ENCODE results near the gene CYTH1.
"Not testable (repeated sequence)": the region's sequence is repeated elsewhere in the genome, so short reads cannot be mapped to it uniquely, and the experiment has no call there.

The CYTH1 gene

GRCh38 chr17:78761789-78762406 lies 20.2 kb downstream of the CYTH1 start:
- DNase-seq (ENCODE audit: low read depth in 2 of 2): no peak

- DNase-seq (ENCODE audit: low read depth in 2 of 2): no peak
Measured at GRCh38 chr17:78759969-78760352, 22.1 kb downstream of the CYTH1 start.

- DNase-seq (ENCODE audit: low read depth in 2 of 2): peak in 1 of 2 donors; percentile 54
Measured at GRCh38 chr17:78759203-78759968, 22.7 kb downstream of the CYTH1 start.

- DNase-seq (ENCODE audit: low read depth in 2 of 2): no peak
Measured at GRCh38 chr17:78753316-78754250, 28.5 kb downstream of the CYTH1 start.

- no peak for DNase-seq (ENCODE audit: low read depth in 2 of 2)
Measured at GRCh38 chr17:78751447-78752161, 30.5 kb downstream of the CYTH1 start.

- DNase-seq (ENCODE audit: low read depth in 2 of 2): not testable (repeated sequence)
Measured at GRCh38 chr17:78751000-78751399, 31.1 kb downstream of the CYTH1 start.

GRCh38 chr17:78748730-78749317 lies 33.2 kb downstream of the CYTH1 start:
- DNase-seq (ENCODE audit: low read depth in 2 of 2): peak; percentile 55 to 60

- DNase-seq (ENCODE audit: low read depth in 2 of 2): no peak
Measured at GRCh38 chr17:78748048-78748729, 33.9 kb downstream of the CYTH1 start.

GRCh38 chr17:78747488-78747887 lies 34.6 kb downstream of the CYTH1 start:
- no peak for DNase-seq (ENCODE audit: low read depth in 2 of 2)

- DNase-seq (ENCODE audit: low read depth in 2 of 2): no peak
Measured at GRCh38 chr17:78746949-78747269, 35.2 kb downstream of the CYTH1 start.

GRCh38 chr17:78746263-78746948 lies 35.7 kb downstream of the CYTH1 start:
- DNase-seq (ENCODE audit: low read depth in 2 of 2): no peak

- peak in 1 of 2 donors; percentile 30 for DNase-seq (ENCODE audit: low read depth in 2 of 2)
Measured at GRCh38 chr17:78745407-78746088, 36.5 kb downstream of the CYTH1 start.

GRCh38 chr17:78742901-78743300 lies 39.2 kb downstream of the CYTH1 start:
- no peak for DNase-seq (ENCODE audit: low read depth in 2 of 2)

- DNase-seq (ENCODE audit: low read depth in 2 of 2): no peak
Measured at GRCh38 chr17:78741644-78742284, 40.3 kb downstream of the CYTH1 start.

- no peak for DNase-seq (ENCODE audit: low read depth in 2 of 2)
Measured at GRCh38 chr17:78739331-78739931, 42.6 kb downstream of the CYTH1 start.

GRCh38 chr17:78738698-78739097 lies 43.4 kb downstream of the CYTH1 start:
- no peak for DNase-seq (ENCODE audit: low read depth in 2 of 2)

- DNase-seq (ENCODE audit: low read depth in 2 of 2): no peak
Measured at GRCh38 chr17:78738278-78738677, 43.8 kb downstream of the CYTH1 start.

GRCh38 chr17:78737332-78737731 lies 44.7 kb downstream of the CYTH1 start:
- DNase-seq (ENCODE audit: low read depth in 2 of 2): no peak
